Measurements from ENCODE around the gene KRT14. TPM values are rescaled to one million over a fixed set of nuclear protein-coding genes. Genes with fewer than 3 reads are reported as not detected.
A peak's percentile ranks its signal among the peaks of the same experiment; 100 is the strongest.

Gene KRT14
- total RNA-seq, 2 experiments from 2014 or later: not detected

DNA sequence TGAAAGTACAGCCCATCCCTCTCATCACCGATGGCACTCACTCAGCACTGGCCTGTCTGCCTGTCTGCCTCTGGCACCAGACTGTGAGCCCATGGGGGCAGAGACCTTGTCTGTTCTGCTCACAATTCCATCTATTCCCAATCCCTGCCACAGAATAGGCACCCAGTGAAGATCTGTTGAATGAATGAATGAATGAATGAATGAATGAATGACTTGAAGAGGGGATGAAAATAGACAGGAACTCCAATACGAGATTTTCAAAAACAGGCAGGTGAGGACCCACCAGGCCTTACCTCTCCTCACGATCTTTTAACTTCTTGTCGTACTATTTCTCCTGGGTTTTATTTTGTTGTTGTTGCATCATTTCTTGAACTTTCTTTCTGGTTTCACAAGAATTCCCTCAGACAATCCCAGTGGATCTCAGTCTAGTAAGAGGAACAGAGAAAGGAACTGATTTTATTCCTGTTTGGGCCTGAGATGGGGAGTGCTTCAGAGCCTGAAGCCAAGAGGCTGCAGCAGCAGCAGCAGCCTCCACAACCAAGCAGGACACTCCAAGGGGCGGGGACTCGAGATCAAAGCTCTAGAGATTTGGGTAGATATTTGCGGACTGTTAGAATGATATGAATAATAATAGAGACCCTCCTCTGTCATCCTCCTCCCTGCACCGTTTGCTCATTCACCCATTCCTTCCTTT, 32.6 kb downstream of the KRT14 start:
- Mint-ChIP-seq H3K27me3 (ENCODE audit: low read depth) (peaks cover 8% of the 10 kb centered on the region), H3K4me3 (no peak overlapping the region), H3K27ac (no peak overlapping the region), H3K9me3 (no peaks in the 10 kb centered on the region), H3K36me3 (ENCODE audit: low read depth) (no peaks in the 10 kb centered on the region), H3K4me1 (ENCODE audit: low read depth) (peaks cover 4% of the 10 kb centered on the region)
- intact Hi-C loops (cut with micrococcal nuclease): no loop called here
- no peak for DNase-seq
- CTCF ChIA-PET: interaction anchor here (2.5 to 6.9 kb wide), 2 partner anchors 94 to 109 kb away, joined by 6 to 124 read pairs; no protein-coding TSS in a partner anchor

DNA sequence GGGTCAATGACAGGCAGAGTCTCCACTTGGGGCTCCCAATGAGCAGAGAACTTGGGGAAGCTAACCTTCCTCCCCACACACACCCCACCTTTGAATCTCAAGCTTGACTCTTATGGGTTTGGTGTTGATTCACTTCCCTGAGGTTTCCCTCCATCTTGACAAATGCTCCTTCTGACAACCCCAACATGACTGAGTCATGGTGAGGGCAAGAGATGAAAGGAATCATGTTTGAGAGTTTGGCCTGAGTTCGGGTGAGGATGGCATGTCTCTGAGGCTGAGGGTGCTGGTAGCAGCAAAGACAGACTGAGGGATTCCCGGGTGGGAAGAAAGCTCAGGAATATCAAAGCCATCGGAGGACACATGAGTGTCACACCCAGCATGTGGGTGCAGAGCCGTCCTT, 33.5 kb downstream of the KRT14 start:
- CTCF ChIA-PET: interaction anchor here (2.5 to 6.9 kb wide), 2 partner anchors 95 to 110 kb away, joined by 6 to 124 read pairs; no protein-coding TSS in a partner anchor
- peaks cover 3% of the 10 kb centered on the region for H3K27me3 Mint-ChIP-seq (ENCODE audit: low read depth)
- H3K4me3 Mint-ChIP-seq: no peak overlapping the region
- intact Hi-C loops (cut with micrococcal nuclease): no loop called here
- H3K27ac Mint-ChIP-seq: no peak overlapping the region
- H3K4me1 Mint-ChIP-seq (ENCODE audit: low read depth): peaks cover 11% of the 10 kb centered on the region
- H3K36me3 Mint-ChIP-seq (ENCODE audit: low read depth): no peaks in the 10 kb centered on the region
- no peak for DNase-seq
- no peaks in the 10 kb centered on the region for H3K9me3 Mint-ChIP-seq

DNA sequence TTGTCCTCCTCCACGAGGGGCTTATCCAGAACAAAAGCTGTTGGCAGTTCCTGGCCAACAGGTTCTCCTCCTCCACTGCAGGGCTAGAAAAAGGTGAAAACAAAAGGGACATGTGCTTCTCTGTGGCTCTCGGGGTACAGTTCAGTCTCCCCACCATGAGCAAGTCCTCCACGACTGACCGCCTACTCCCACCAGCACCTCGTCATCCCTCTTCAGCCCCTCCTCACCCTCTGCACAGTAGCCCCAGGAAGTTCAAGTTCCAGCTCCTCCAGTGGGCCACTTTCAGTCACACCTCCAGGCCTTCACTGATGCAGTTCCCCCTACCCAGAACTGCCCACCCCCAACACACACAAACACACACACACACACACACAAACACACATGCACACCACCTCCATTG, 34.2 kb downstream of the KRT14 start:
- Mint-ChIP-seq H3K4me3 (no peak overlapping the region), H3K27ac (no peak overlapping the region), H3K4me1 (ENCODE audit: low read depth) (peaks cover 18% of the 10 kb centered on the region), H3K27me3 (ENCODE audit: low read depth) (peaks cover 2% of the 10 kb centered on the region), H3K9me3 (no peaks in the 10 kb centered on the region), H3K36me3 (ENCODE audit: low read depth) (no peaks in the 10 kb centered on the region)
- CTCF ChIA-PET: interaction anchor here (1.1 to 6.9 kb wide), 3 partner anchors 10 to 110 kb away, joined by 3 to 124 read pairs (median 6); no protein-coding TSS in a partner anchor
- no peak for DNase-seq
- intact Hi-C loops (cut with micrococcal nuclease): no loop called here

DNA sequence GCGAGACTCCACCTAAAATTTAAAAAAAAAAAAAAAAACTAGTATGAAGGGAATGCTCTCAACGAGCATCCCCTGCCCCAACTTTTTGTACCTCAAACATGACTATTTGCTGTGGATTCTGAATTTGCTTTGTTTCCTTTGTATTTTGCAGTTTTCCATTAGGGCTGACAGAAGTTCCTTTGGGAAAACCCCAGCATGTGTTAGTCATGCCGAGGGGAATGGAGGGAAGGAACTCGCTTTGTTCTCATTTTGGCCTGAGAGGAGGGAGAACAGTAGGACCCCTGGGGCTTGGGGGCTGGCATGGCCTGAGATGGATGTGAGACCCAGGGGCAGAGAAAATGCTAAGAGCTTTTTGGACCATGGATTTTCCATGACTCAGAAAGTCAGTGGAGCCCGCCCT, 35.3 kb downstream of the KRT14 start:
- CTCF ChIA-PET: interaction anchor here (0.6 to 6.9 kb wide), 4 partner anchors 11 to 142 kb away, joined by 3 to 124 read pairs (median 7); no protein-coding TSS in a partner anchor
- Mint-ChIP-seq H3K9me3 (peaks cover 7% of the 10 kb centered on the region), H3K27me3 (ENCODE audit: low read depth) (no peaks in the 10 kb centered on the region), H3K36me3 (ENCODE audit: low read depth) (peaks cover 1% of the 10 kb centered on the region), H3K4me1 (ENCODE audit: low read depth) (peaks cover 18% of the 10 kb centered on the region), H3K4me3 (no peak overlapping the region), H3K27ac (no peak overlapping the region)
- DNase-seq: no peak
- intact Hi-C loops (cut with micrococcal nuclease): no loop called here

DNA sequence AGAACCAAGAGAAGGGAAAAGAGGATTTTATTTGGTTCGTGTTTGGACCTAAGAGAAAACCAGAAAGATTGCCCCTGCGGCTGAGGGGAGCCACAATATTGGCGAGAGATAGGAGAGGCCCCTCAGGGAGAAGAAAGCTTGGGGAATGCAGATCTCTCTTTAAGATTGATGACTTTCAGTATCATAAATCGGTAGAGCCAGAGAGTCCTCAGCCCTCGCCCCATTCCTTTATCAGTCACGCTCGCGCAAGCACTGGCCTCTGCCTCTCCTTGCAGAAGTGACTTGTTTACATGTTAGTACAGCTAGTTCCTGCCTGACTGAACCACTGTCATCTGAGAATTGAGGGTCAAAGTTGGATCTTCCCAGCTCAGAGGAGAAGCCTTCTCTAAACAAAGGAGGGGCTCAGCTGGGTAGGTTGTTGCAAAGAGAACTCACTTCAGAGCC, 37.1 kb downstream of the KRT14 start:
- H3K36me3 Mint-ChIP-seq (ENCODE audit: low read depth): peaks cover 1% of the 10 kb centered on the region
- peaks cover 18% of the 10 kb centered on the region for H3K4me1 Mint-ChIP-seq (ENCODE audit: low read depth)
- no peak overlapping the region for H3K27ac Mint-ChIP-seq
- intact Hi-C loops (cut with micrococcal nuclease): loop anchor here (1.0 to 5.0 kb wide), 8 partner anchors 52 to 692 kb away; no protein-coding TSS in a partner anchor
- CTCF ChIA-PET: interaction anchor here (0.7 to 6.9 kb wide), 53 partner anchors 10 to 730 kb away, joined by 3 to 124 read pairs (median 4); partner anchors contain the start of genes KRT13, KRT19 and KRTAP16-1
- no peak overlapping the region for H3K4me3 Mint-ChIP-seq
- peaks cover 8% of the 10 kb centered on the region for H3K9me3 Mint-ChIP-seq
- H3K27me3 Mint-ChIP-seq (ENCODE audit: low read depth): no peaks in the 10 kb centered on the region
- no peak for DNase-seq

DNA sequence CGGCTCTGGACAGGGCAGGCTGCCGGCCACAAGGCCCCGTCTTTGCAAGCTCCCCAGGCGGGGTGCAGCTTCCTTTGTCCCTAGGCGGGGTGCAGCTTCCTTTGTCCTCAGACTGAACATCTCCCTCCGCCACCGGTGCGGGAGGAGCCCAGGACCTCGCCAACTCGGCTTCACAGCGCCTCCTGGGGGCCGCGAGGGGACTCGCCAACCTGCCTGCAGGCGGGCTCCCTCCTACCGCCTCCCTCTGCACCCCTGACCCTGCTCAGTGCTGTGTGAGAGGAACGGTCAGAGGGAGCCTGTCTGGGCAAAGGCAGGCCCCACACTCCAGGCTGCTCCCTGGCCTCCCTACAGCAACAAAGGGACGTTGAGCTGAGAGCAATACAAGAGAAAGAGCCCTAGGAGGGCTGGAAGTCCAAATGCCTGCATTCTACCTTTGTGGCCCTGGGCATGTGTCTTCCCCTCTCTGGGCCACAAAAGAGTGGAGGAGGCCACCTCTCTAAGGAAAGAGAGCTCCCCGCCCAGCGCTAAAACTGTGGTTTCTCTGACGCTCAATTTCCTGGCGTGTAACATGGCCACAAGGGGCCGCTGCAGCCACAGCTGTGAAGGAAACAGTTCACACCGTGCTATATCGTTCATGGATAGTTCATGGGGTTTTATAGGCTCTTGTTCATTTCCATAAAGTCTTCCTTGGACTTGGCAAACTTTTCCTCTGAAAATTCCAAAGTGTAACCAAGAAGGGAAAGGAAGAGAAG, 37.7 kb downstream of the KRT14 start:
- CTCF ChIA-PET: interaction anchor here (0.6 to 6.9 kb wide), 68 partner anchors 8 to 1073 kb away, joined by 3 to 124 read pairs (median 4); partner anchors contain the start of genes KRT13, KRT19, KRT36 and KRTAP16-1
- intact Hi-C loops (cut with micrococcal nuclease): loop anchor here (1.0 to 5.0 kb wide), 9 partner anchors 52 to 746 kb away; no protein-coding TSS in a partner anchor
- H3K4me1 Mint-ChIP-seq (ENCODE audit: low read depth): peaks cover 18% of the 10 kb centered on the region
- H3K27me3 Mint-ChIP-seq (ENCODE audit: low read depth): no peaks in the 10 kb centered on the region
- DNase-seq: peak; percentile 94
- no peak overlapping the region for H3K4me3 Mint-ChIP-seq
- H3K9me3 Mint-ChIP-seq: peaks cover 8% of the 10 kb centered on the region
- peaks cover 1% of the 10 kb centered on the region for H3K36me3 Mint-ChIP-seq (ENCODE audit: low read depth)
- H3K27ac Mint-ChIP-seq: no peak overlapping the region

DNA sequence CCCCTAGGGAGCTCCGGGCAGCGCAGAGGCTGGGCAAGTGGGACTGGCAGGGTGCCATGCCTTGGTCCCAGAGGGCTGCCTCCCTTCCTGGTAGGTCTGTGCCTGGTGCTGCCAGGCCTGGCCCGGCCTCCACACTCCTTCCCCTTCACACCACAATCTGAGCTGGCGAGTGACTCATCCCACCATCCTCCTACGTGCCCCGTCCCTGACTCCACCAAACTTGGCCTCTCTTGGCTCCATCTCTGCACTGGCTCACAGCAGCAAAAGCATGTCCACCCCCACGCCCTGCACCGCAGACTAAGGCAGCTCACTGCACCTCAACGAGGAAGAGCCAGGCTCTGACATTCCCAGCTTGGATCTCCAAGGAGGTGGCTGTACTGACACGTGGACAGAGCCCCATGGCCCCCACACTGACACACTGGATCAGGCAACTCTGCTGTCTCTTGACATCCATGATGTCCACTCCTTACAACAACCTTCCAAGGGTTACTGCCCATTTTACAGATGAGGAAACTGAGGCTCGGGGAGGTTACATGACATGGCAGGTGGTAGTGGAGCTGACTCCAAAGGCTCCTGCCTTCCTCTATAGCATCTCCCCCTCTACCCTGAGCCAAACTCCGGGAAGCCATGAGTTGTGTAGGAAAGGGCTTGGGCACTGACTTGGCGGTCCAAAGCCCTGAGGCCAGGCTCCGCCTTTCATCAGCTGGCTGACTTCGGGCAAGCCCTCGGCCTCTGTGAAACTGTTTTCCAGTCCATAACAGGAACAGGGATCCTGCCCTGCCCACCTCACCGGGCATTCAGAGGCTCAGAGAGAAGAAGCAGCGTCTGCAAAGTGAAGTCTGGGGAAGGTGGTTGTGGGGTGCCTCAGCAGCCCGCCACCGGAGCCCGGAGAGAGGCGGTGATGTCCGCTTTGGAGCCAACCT, 38.5 kb downstream of the KRT14 start:
- Mint-ChIP-seq H3K36me3 (ENCODE audit: low read depth) (peaks cover 1% of the 10 kb centered on the region), H3K27ac (no peak overlapping the region), H3K9me3 (peaks cover 8% of the 10 kb centered on the region), H3K27me3 (ENCODE audit: low read depth) (no peaks in the 10 kb centered on the region), H3K4me3 (no peak overlapping the region), H3K4me1 (ENCODE audit: low read depth) (peaks cover 18% of the 10 kb centered on the region)
- intact Hi-C loops (cut with micrococcal nuclease): loop anchor here (1.0 to 5.0 kb wide), 4 partner anchors 51 to 745 kb away; no protein-coding TSS in a partner anchor
- DNase-seq: peak; percentile 85
- CTCF ChIA-PET: interaction anchor here (0.6 to 6.9 kb wide), 48 partner anchors 8 to 1008 kb away, joined by 3 to 124 read pairs (median 6); partner anchors contain the start of genes KRT13, KRT19 and KRT36

DNA sequence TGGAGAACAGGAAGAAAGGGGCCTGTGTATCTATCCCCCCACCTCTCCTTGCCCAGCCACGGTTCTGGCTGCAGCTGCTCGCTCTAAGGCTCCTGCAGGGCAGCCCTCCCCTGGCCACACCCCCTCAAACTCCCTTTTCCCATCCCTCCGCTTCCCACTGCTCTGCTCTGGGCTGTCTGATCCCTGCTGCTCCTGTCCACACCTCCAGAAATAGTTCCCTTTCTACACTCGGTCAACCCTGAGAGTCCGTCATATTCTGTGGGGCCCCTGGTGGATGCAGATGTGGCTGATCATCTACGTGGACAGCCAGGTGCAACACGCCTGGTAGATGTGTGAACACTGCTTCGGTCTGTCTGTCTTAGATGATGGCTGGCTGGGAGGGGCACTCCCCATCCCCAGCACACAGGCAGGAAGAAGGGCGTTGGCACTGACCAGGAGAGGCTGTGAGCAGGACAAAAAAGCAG, 39.3 kb downstream of the KRT14 start:
- peaks cover 18% of the 10 kb centered on the region for H3K4me1 Mint-ChIP-seq (ENCODE audit: low read depth)
- intact Hi-C loops (cut with micrococcal nuclease): loop anchor here (5.0 kb wide), 3 partner anchors 50 to 225 kb away; no protein-coding TSS in a partner anchor
- H3K27ac Mint-ChIP-seq: no peak overlapping the region
- H3K4me3 Mint-ChIP-seq: no peak overlapping the region
- H3K9me3 Mint-ChIP-seq: peaks cover 8% of the 10 kb centered on the region
- peaks cover 1% of the 10 kb centered on the region for H3K36me3 Mint-ChIP-seq (ENCODE audit: low read depth)
- no peak for DNase-seq
- CTCF ChIA-PET: interaction anchor here (0.6 to 6.9 kb wide), 6 partner anchors 14 to 638 kb away, joined by 5 to 124 read pairs (median 15); partner anchors contain the start of gene KRT19
- no peaks in the 10 kb centered on the region for H3K27me3 Mint-ChIP-seq (ENCODE audit: low read depth)

DNA sequence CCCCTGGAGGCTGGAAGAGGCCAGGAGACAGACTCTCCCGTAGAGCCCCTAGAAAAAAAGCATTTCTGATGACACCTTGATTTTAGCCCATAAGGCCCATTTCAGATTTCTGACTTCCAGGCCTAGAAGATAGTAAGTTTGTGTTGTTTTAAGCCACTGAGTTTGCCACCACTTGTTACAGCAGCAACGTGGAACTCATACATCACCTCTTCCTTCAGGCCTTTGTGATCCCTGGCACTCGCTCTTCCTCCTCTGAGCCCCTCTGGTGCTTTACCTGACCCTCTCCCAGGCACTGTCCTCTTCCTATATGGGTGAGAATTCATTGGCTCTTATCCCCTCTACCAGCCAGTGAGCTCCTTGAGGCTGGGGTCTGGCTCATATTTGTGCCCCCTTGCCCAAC, 39.9 kb downstream of the KRT14 start:
- intact Hi-C loops (cut with micrococcal nuclease): loop anchor here (5.0 kb wide), 3 partner anchors 50 to 225 kb away; no protein-coding TSS in a partner anchor
- Mint-ChIP-seq H3K27me3 (ENCODE audit: low read depth) (no peaks in the 10 kb centered on the region), H3K36me3 (ENCODE audit: low read depth) (peaks cover 1% of the 10 kb centered on the region), H3K27ac (no peak overlapping the region), H3K4me1 (ENCODE audit: low read depth) (peaks cover 18% of the 10 kb centered on the region), H3K4me3 (no peak overlapping the region), H3K9me3 (peaks cover 8% of the 10 kb centered on the region)
- CTCF ChIA-PET: interaction anchor here (4.2 to 6.9 kb wide), 2 partner anchors 102 to 116 kb away, joined by 114 to 124 read pairs; no protein-coding TSS in a partner anchor
- DNase-seq: no peak

DNA sequence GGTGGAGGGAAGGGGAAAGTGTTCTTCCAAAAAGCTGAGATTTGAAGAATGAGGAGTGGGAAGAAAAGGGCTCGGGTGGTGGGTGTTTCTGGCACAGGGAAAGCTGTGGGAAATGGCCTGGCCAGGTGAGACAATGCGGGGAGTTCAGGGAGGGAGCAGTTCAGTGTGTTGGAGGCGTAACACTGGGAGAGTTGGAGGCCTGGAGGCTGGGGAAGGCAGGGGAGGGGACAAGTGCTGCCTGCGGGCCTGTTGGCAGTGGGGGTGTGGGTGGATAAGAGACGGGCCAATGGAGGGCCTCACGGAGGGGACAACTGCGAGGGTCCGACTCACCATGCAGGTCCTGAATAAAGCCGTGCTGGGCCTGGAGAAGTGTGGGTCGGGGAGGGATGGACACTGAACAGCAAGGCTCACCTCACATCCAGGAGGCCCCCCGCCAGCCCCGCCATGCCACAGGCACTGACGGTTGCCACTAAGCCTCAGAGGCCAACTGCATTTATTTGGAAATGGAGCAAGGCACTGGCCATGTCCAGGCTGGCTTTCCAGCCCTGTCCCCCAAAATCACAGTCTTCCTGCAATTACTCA, 40.8 kb downstream of the KRT14 start:
- no peak for DNase-seq
- no peak overlapping the region for H3K27ac Mint-ChIP-seq
- H3K9me3 Mint-ChIP-seq: peaks cover 8% of the 10 kb centered on the region
- no peaks in the 10 kb centered on the region for H3K27me3 Mint-ChIP-seq (ENCODE audit: low read depth)
- H3K4me1 Mint-ChIP-seq (ENCODE audit: low read depth): peaks cover 18% of the 10 kb centered on the region
- H3K36me3 Mint-ChIP-seq (ENCODE audit: low read depth): peaks cover 1% of the 10 kb centered on the region
- CTCF ChIA-PET: interaction anchor here (1.6 kb wide), 1 partner anchor 100 kb away, joined by 7 read pairs; no protein-coding TSS in a partner anchor
- intact Hi-C loops (cut with micrococcal nuclease): loop anchor here (5.0 kb wide), 3 partner anchors 49 to 224 kb away; no protein-coding TSS in a partner anchor
- H3K4me3 Mint-ChIP-seq: no peak overlapping the region
